Measurements from ENCODE around the gene DLG2.
A peak's percentile ranks its signal among the peaks of the same experiment; 100 is the strongest.

Gene DLG2

DNA sequence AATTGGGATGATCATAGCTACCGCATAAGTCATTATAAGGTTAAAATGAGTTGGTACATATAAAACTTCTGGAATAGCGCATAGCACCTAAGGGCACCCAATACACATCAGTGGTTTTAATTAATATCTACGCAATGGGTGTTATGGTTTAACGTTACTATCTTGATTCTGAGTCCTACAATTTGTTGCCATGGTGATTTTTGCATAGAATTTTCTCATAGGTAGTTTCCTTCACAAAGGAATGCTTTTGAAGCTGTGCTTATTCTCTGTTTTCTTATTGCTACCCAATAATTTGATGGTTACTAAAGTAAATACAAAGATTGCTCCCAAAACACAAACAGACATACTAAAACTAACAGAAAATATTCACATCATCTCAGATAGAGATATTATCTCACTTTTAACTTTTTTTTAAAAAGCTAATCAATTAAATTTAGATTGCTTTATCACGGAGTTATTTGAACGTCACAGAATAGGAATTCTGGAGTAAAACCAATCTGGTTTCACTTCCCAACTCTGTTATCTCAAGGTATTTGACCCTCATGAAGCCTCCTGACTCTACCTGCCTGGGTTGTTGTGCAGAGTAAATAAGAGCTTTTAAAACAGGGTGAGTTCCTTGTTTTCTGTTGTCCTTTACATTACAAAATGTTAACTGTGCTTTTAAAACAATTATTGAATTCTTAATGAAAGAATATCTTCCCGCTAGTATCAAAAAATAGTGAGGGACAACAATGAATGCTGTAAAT, 1705.5 kb downstream of the DLG2 start:
- no peaks in the 10 kb centered on the region for H3K27me3 ChIP-seq (ENCODE audit: control insufficient read depth in 1 of 2, insufficient read depth in 1 of 2, low read length in 2 of 2)
- H3K4me2 ChIP-seq (ENCODE audit: low read length, poor library complexity, severe bottlenecking) = no peak overlapping the region
- H3K36me3 ChIP-seq (ENCODE audit: control insufficient read depth in 1 of 2, insufficient read depth in 2 of 2, low read depth in 1 of 2, low read length in 2 of 2) = no peaks in the 10 kb centered on the region
- H3K79me1 ChIP-seq (replicated peaks; ENCODE audit: low read length, poor library complexity, severe bottlenecking) = no peaks in the 10 kb centered on the region
- 100% methylated on average over 2 of the region's 7 CpGs for WGBS
- DNase-seq = no peak
- H4K8ac ChIP-seq (ENCODE audit: low read length) = no peak overlapping the region
- H2BK5ac ChIP-seq (ENCODE audit: low read depth, low read length, poor library complexity, severe bottlenecking) = no peak overlapping the region
- no peak overlapping the region for H3K4ac ChIP-seq (ENCODE audit: low read depth in 1 of 2, low read length in 2 of 2)
- no peak overlapping the region for H2BK120ac ChIP-seq (ENCODE audit: low read depth, low read length)
- no peak overlapping the region for H3K14ac ChIP-seq (ENCODE audit: low read length in 2 of 2)
- H2AFZ ChIP-seq (ENCODE audit: low read depth, low read length) = no peak overlapping the region
- no peak overlapping the region for H4K91ac ChIP-seq (ENCODE audit: low read length)
- H3K9me3 ChIP-seq (ENCODE audit: control insufficient read depth, low read length) = no peaks in the 10 kb centered on the region
- no peak overlapping the region for H2BK12ac ChIP-seq (ENCODE audit: low read length in 2 of 2)
- H3K18ac ChIP-seq (ENCODE audit: low read depth in 1 of 2, low read length in 2 of 2) = no peak overlapping the region
- no peak overlapping the region for H2AK5ac ChIP-seq (ENCODE audit: low read length, severe bottlenecking)
- H2BK15ac ChIP-seq (ENCODE audit: low read depth, poor library complexity, severe bottlenecking) = no peak overlapping the region
- H3K9ac ChIP-seq (ENCODE audit: low read length) = no peak overlapping the region
- H3K4me3 ChIP-seq (ENCODE audit: insufficient read depth in 1 of 2, low read depth in 1 of 2, low read length in 2 of 2) = no peak overlapping the region
- H3K23ac ChIP-seq (ENCODE audit: low read length in 2 of 2) = no peak overlapping the region
- no peaks in the 10 kb centered on the region for H3K4me1 ChIP-seq (ENCODE audit: control insufficient read depth, insufficient read depth, low read depth, low read length)
- no peak overlapping the region for H3K27ac ChIP-seq (ENCODE audit: low read length, poor library complexity, severe bottlenecking)

DNA sequence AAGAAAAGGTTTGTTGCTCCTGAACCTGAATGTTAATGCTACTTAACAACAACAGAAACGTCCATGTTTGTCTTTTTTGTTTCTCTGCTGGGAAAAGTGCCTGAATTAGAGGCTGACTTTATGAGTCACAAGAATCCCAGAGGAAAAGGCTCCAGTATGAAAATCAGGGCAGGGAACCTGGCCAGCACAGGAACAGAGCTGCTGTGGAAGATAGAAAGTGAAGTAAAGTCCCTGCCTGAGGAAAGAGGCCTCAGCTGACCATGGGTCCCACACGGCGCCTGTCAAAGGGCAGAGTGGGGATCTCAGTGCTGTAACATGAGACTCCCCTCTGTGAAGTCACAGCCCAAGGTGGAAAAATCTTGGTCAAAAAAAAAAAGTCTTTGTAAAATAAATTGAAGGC, 1708.7 kb downstream of the DLG2 start:
- no peak overlapping the region for H2BK15ac ChIP-seq (ENCODE audit: low read depth, poor library complexity, severe bottlenecking)
- H3K79me1 ChIP-seq (replicated peaks; ENCODE audit: low read length, poor library complexity, severe bottlenecking) = no peaks in the 10 kb centered on the region
- H3K27ac ChIP-seq (ENCODE audit: low read length, poor library complexity, severe bottlenecking) = no peak overlapping the region
- no peaks in the 10 kb centered on the region for H3K36me3 ChIP-seq (ENCODE audit: control insufficient read depth in 1 of 2, insufficient read depth in 2 of 2, low read depth in 1 of 2, low read length in 2 of 2)
- H2BK120ac ChIP-seq (ENCODE audit: low read depth, low read length) = no peak overlapping the region
- H3K27me3 ChIP-seq (ENCODE audit: control insufficient read depth in 1 of 2, insufficient read depth in 1 of 2, low read length in 2 of 2) = no peaks in the 10 kb centered on the region
- no peak overlapping the region for H3K14ac ChIP-seq (ENCODE audit: low read length in 2 of 2)
- H2BK5ac ChIP-seq (ENCODE audit: low read depth, low read length, poor library complexity, severe bottlenecking) = no peak overlapping the region
- H3K9me3 ChIP-seq (ENCODE audit: control insufficient read depth, low read length) = no peaks in the 10 kb centered on the region
- no peak overlapping the region for H2AK5ac ChIP-seq (ENCODE audit: low read length, severe bottlenecking)
- no peak overlapping the region for H4K91ac ChIP-seq (ENCODE audit: low read length)
- 75% methylated on average over 3 of the region's 3 CpGs for WGBS
- no peak overlapping the region for H3K18ac ChIP-seq (ENCODE audit: low read depth in 1 of 2, low read length in 2 of 2)
- peak overlapping the region; percentile 47 for H3K9ac ChIP-seq (ENCODE audit: low read length)
- no peak overlapping the region for H4K8ac ChIP-seq (ENCODE audit: low read length)
- no peak overlapping the region for H2BK12ac ChIP-seq (ENCODE audit: low read length in 2 of 2)
- no peaks in the 10 kb centered on the region for H3K4me1 ChIP-seq (ENCODE audit: control insufficient read depth, insufficient read depth, low read depth, low read length)
- no peak overlapping the region for H3K4me2 ChIP-seq (ENCODE audit: low read length, poor library complexity, severe bottlenecking)
- DNase-seq = no peak
- H3K23ac ChIP-seq (ENCODE audit: low read length in 2 of 2) = no peak overlapping the region
- H2AFZ ChIP-seq (ENCODE audit: low read depth, low read length) = no peak overlapping the region
- no peak overlapping the region for H3K4me3 ChIP-seq (ENCODE audit: insufficient read depth in 1 of 2, low read depth in 1 of 2, low read length in 2 of 2)
- no peak overlapping the region for H3K4ac ChIP-seq (ENCODE audit: low read depth in 1 of 2, low read length in 2 of 2)

DNA sequence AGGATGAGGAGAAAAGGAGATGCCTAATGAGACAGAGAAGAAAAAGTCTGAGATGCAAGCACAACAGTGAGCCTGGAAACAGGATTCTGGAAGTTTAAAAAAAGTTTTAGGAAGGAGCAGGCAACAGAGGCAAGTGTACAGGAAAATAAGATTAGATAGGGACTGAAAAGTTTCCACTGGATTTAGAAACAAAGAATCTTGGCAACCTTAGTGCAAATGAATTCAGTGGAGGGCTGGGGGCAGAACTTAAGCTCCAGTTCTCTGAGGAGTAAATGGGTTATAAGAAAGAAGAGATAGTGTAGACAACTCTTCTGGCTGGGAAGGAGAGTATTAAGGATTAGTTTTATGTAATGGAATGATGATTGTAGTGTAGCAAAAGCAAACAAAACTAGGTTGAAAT, 1712.1 kb downstream of the DLG2 start:
- Histone ChIP-seq H3K4ac (ENCODE audit: low read depth in 1 of 2, low read length in 2 of 2) (no peak overlapping the region), H4K8ac (ENCODE audit: low read length) (no peak overlapping the region), H3K23ac (ENCODE audit: low read length in 2 of 2) (no peak overlapping the region), H3K4me1 (ENCODE audit: control insufficient read depth, insufficient read depth, low read depth, low read length) (no peaks in the 10 kb centered on the region), H3K18ac (ENCODE audit: low read depth in 1 of 2, low read length in 2 of 2) (no peak overlapping the region), H2AFZ (ENCODE audit: low read depth, low read length) (no peak overlapping the region), H3K14ac (ENCODE audit: low read length in 2 of 2) (no peak overlapping the region), H3K9me3 (ENCODE audit: control insufficient read depth, low read length) (no peaks in the 10 kb centered on the region), H2BK12ac (ENCODE audit: low read length in 2 of 2) (no peak overlapping the region), H3K9ac (ENCODE audit: low read length) (no peak overlapping the region), H2BK120ac (ENCODE audit: low read depth, low read length) (no peak overlapping the region), H2AK5ac (ENCODE audit: low read length, severe bottlenecking) (no peak overlapping the region), H3K27me3 (ENCODE audit: control insufficient read depth in 1 of 2, insufficient read depth in 1 of 2, low read length in 2 of 2) (no peaks in the 10 kb centered on the region), H2BK15ac (ENCODE audit: low read depth, poor library complexity, severe bottlenecking) (no peak overlapping the region), H3K27ac (ENCODE audit: low read length, poor library complexity, severe bottlenecking) (no peak overlapping the region), H3K36me3 (ENCODE audit: control insufficient read depth in 1 of 2, insufficient read depth in 2 of 2, low read depth in 1 of 2, low read length in 2 of 2) (no peaks in the 10 kb centered on the region), H4K91ac (ENCODE audit: low read length) (no peak overlapping the region), H3K4me3 (ENCODE audit: insufficient read depth in 1 of 2, low read depth in 1 of 2, low read length in 2 of 2) (no peak overlapping the region), H3K4me2 (ENCODE audit: low read length, poor library complexity, severe bottlenecking) (no peak overlapping the region), H3K79me1 (replicated peaks; ENCODE audit: low read length, poor library complexity, severe bottlenecking) (no peaks in the 10 kb centered on the region), H2BK5ac (ENCODE audit: low read depth, low read length, poor library complexity, severe bottlenecking) (no peak overlapping the region)
- no peak for DNase-seq

DNA sequence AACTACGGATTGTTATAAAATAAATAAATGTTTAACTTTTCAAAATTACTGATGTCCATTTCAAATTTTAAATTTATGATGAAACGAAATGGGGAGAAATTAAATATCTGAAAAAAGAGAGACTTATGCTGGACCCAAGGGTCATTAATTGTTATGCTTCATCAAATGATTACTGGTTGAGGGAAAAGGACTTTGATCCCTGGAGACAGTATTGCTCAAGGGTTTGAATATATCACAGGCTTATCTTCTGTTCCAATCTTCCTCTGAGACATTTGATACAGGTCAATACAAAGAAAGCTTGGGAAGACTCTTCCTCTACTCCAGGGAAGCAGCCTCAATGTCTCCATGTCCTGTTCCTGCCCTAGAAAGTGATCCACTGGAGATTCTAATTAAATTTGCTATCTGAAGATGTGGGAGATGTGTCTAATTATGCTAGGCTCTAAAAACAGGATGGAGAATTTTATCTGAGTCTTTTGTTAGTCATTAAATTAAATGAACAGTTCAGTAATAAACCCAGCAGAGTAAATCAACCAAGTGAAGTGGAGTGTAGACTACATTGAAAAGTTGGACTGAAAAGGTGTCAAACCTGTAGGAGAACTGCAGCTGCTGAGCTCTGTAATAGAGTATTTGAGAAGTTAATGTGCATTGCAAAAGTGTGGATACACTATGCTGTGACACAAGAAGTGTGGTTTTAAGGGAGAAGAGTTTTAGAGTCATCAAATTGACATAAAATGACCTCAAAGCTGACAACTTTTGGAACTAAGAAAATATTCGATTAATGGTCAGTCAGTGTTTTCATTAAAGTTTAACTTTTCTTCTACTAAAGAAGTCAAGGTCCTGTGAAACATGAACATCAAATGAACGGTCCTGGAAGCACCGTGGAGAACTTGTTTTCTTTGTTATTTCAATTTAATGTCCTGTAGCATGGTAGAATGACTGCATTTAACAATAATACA, 1717.3 kb downstream of the DLG2 start:
- WGBS = 63% methylated on average over 1 of the region's 5 CpGs
- H3K4me1 ChIP-seq (ENCODE audit: control insufficient read depth, insufficient read depth, low read depth, low read length) = no peaks in the 10 kb centered on the region

More for the DNA sequence above, 1717.3 kb downstream of the DLG2 start:
- Histone ChIP-seq H3K4ac (ENCODE audit: low read depth in 1 of 2, low read length in 2 of 2) (no peak overlapping the region), H3K9me3 (ENCODE audit: control insufficient read depth, low read length) (no peaks in the 10 kb centered on the region), H2AK5ac (ENCODE audit: low read length, severe bottlenecking) (no peak overlapping the region), H3K18ac (ENCODE audit: low read depth in 1 of 2, low read length in 2 of 2) (no peak overlapping the region), H3K4me2 (ENCODE audit: low read length, poor library complexity, severe bottlenecking) (no peak overlapping the region), H3K14ac (ENCODE audit: low read length in 2 of 2) (no peak overlapping the region), H3K36me3 (ENCODE audit: control insufficient read depth in 1 of 2, insufficient read depth in 2 of 2, low read depth in 1 of 2, low read length in 2 of 2) (no peaks in the 10 kb centered on the region), H3K9ac (ENCODE audit: low read length) (no peak overlapping the region), H2AFZ (ENCODE audit: low read depth, low read length) (no peak overlapping the region), H2BK15ac (ENCODE audit: low read depth, poor library complexity, severe bottlenecking) (no peak overlapping the region), H4K91ac (ENCODE audit: low read length) (no peak overlapping the region), H2BK5ac (ENCODE audit: low read depth, low read length, poor library complexity, severe bottlenecking) (no peak overlapping the region), H3K23ac (ENCODE audit: low read length in 2 of 2) (no peak overlapping the region), H2BK12ac (ENCODE audit: low read length in 2 of 2) (no peak overlapping the region), H3K4me3 (ENCODE audit: insufficient read depth in 1 of 2, low read depth in 1 of 2, low read length in 2 of 2) (no peak overlapping the region), H3K27me3 (ENCODE audit: control insufficient read depth in 1 of 2, insufficient read depth in 1 of 2, low read length in 2 of 2) (no peaks in the 10 kb centered on the region), H3K27ac (ENCODE audit: low read length, poor library complexity, severe bottlenecking) (no peak overlapping the region), H2BK120ac (ENCODE audit: low read depth, low read length) (no peak overlapping the region), H4K8ac (ENCODE audit: low read length) (no peak overlapping the region), H3K79me1 (replicated peaks; ENCODE audit: low read length, poor library complexity, severe bottlenecking) (no peaks in the 10 kb centered on the region)
- DNase-seq = no peak

Data from mesenchymal stem cell (in vitro differentiated cells and primary cell).